Measurements from ENCODE around the gene KCNJ9.
A peak's percentile ranks its signal among the peaks of the same experiment; 100 is the strongest.

The KCNJ9 gene

GRCh38 chr1:160053548-160054365 lies 27.6 kb upstream of the KCNJ9 start:
- Histone ChIP-seq H3K27ac (ENCODE audit: insufficient read depth in 1 of 2, low read depth in 1 of 2, low read length in 2 of 2, poor library complexity in 1 of 2, severe bottlenecking in 2 of 2) (no peak overlapping the region), H3K4me3 (ENCODE audit: control insufficient read depth in 1 of 7, extremely low read depth in 1 of 7, insufficient read depth in 4 of 7, low read depth in 2 of 7, low read length in 6 of 7) (no peak overlapping the region), H3K9me3 (ENCODE audit: control extremely low read depth in 1 of 5, control insufficient read depth in 4 of 5, insufficient read depth in 2 of 5, low read depth in 1 of 5, low read length in 4 of 5) (no peaks in the 10 kb centered on the region), H3K4me1 (ENCODE audit: control extremely low read depth in 1 of 4, control insufficient read depth in 4 of 4, insufficient read depth in 4 of 4, low read length in 3 of 4) (no peaks in the 10 kb centered on the region), H3K27me3 (replicated peaks in 2 of 5; ENCODE audit: control insufficient read depth in 4 of 5, insufficient read depth in 5 of 5, low read length in 4 of 5) (peaks cover 0 to 15% (median 0%) of the 10 kb centered on the region in 5 experiments), H3K36me3 (ENCODE audit: control insufficient read depth in 4 of 4, insufficient read depth in 4 of 4, low read length in 3 of 4) (no peaks in the 10 kb centered on the region)
- no peak for DNase-seq
- CTCF ChIA-PET: interaction anchor here (0.7 to 5.0 kb wide), 5 partner anchors 10 to 47 kb away, joined by 3 to 32 read pairs (median 5); partner anchors contain the start of gene IGSF8
- POLR2A ChIA-PET: no interaction called here
- WGBS (ENCODE audit: insufficient coverage): 79% methylated on average over 5 of the region's 7 CpGs

GRCh38 chr1:160056648-160057169 lies 24.6 kb upstream of the KCNJ9 start:
- 70% methylated on average over 1 of the region's 1 CpG for WGBS (ENCODE audit: insufficient coverage)
- Histone ChIP-seq H3K27ac (ENCODE audit: insufficient read depth in 1 of 2, low read depth in 1 of 2, low read length in 2 of 2, poor library complexity in 1 of 2, severe bottlenecking in 2 of 2) (no peak overlapping the region), H3K27me3 (replicated peaks in 2 of 5; ENCODE audit: control insufficient read depth in 4 of 5, insufficient read depth in 5 of 5, low read length in 4 of 5) (peaks cover 0 to 16% (median 0%) of the 10 kb centered on the region in 5 experiments), H3K4me3 (ENCODE audit: control insufficient read depth in 1 of 7, extremely low read depth in 1 of 7, insufficient read depth in 4 of 7, low read depth in 2 of 7, low read length in 6 of 7) (no peak overlapping the region), H3K9me3 (ENCODE audit: control extremely low read depth in 1 of 5, control insufficient read depth in 4 of 5, insufficient read depth in 2 of 5, low read depth in 1 of 5, low read length in 4 of 5) (no peaks in the 10 kb centered on the region), H3K36me3 (ENCODE audit: control insufficient read depth in 4 of 4, insufficient read depth in 4 of 4, low read length in 3 of 4) (no peaks in the 10 kb centered on the region), H3K4me1 (ENCODE audit: control extremely low read depth in 1 of 4, control insufficient read depth in 4 of 4, insufficient read depth in 4 of 4, low read length in 3 of 4) (no peaks in the 10 kb centered on the region)
- DNase-seq: peak in 2 of 3 donors; percentile 12 to 23
- ChIA-PET CTCF (interaction anchor here (1.0 to 3.9 kb wide), 6 partner anchors 9 to 49 kb away, joined by 3 to 22 read pairs (median 4); no protein-coding TSS in a partner anchor), POLR2A (no interaction called here)

GRCh38 chr1:160058087-160058486 lies 23.3 kb upstream of the KCNJ9 start:
- H3K4me1 ChIP-seq (ENCODE audit: control extremely low read depth in 1 of 4, control insufficient read depth in 4 of 4, insufficient read depth in 4 of 4, low read length in 3 of 4): no peaks in the 10 kb centered on the region
- H3K9me3 ChIP-seq (ENCODE audit: control extremely low read depth in 1 of 5, control insufficient read depth in 4 of 5, insufficient read depth in 2 of 5, low read depth in 1 of 5, low read length in 4 of 5): no peaks in the 10 kb centered on the region
- ChIA-PET POLR2A (no interaction called here), CTCF (interaction anchor here (0.6 to 3.9 kb wide), 8 partner anchors 8 to 51 kb away, joined by 3 to 25 read pairs (median 4); no protein-coding TSS in a partner anchor)
- no peak for DNase-seq
- H3K4me3 ChIP-seq (ENCODE audit: control insufficient read depth in 1 of 7, extremely low read depth in 1 of 7, insufficient read depth in 4 of 7, low read depth in 2 of 7, low read length in 6 of 7): no peak overlapping the region
- H3K27me3 ChIP-seq (replicated peaks in 2 of 5; ENCODE audit: control insufficient read depth in 4 of 5, insufficient read depth in 5 of 5, low read length in 4 of 5): peaks cover 0 to 8% (median 0%) of the 10 kb centered on the region in 5 experiments
- no peaks in the 10 kb centered on the region for H3K36me3 ChIP-seq (ENCODE audit: control insufficient read depth in 4 of 4, insufficient read depth in 4 of 4, low read length in 3 of 4)
- WGBS (ENCODE audit: insufficient coverage): no CpG with 5 or more reads among the region's 2 CpGs
- no peak overlapping the region for H3K27ac ChIP-seq (ENCODE audit: insufficient read depth in 1 of 2, low read depth in 1 of 2, low read length in 2 of 2, poor library complexity in 1 of 2, severe bottlenecking in 2 of 2)

- Histone ChIP-seq H3K27me3 (replicated peaks in 2 of 5; ENCODE audit: control insufficient read depth in 4 of 5, insufficient read depth in 5 of 5, low read length in 4 of 5) (peaks cover 0 to 11% (median 0%) of the 10 kb centered on the region in 5 experiments), H3K9me3 (ENCODE audit: control extremely low read depth in 1 of 5, control insufficient read depth in 4 of 5, insufficient read depth in 2 of 5, low read depth in 1 of 5, low read length in 4 of 5) (no peaks in the 10 kb centered on the region), H3K27ac (ENCODE audit: insufficient read depth in 1 of 2, low read depth in 1 of 2, low read length in 2 of 2, poor library complexity in 1 of 2, severe bottlenecking in 2 of 2) (no peak overlapping the region), H3K36me3 (ENCODE audit: control insufficient read depth in 4 of 4, insufficient read depth in 4 of 4, low read length in 3 of 4) (no peaks in the 10 kb centered on the region), H3K4me1 (ENCODE audit: control extremely low read depth in 1 of 4, control insufficient read depth in 4 of 4, insufficient read depth in 4 of 4, low read length in 3 of 4) (no peaks in the 10 kb centered on the region), H3K4me3 (ENCODE audit: control insufficient read depth in 1 of 7, extremely low read depth in 1 of 7, insufficient read depth in 4 of 7, low read depth in 2 of 7, low read length in 6 of 7) (no peak overlapping the region)
- CTCF ChIA-PET: interaction anchor here (1.0 to 2.1 kb wide), 3 partner anchors 15 to 54 kb away, joined by 3 to 8 read pairs (median 5); no protein-coding TSS in a partner anchor
- POLR2A ChIA-PET: interaction anchor here (1.0 kb wide), 1 partner anchor 13 kb away, joined by 3 read pairs; no protein-coding TSS in a partner anchor
- DNase-seq: no peak
- WGBS (ENCODE audit: insufficient coverage): 96% methylated on average over 10 of the region's 15 CpGs
These were observed 19.7 kb upstream of the KCNJ9 start for GRCh38 chr1:160061369-160062229.

DNA sequence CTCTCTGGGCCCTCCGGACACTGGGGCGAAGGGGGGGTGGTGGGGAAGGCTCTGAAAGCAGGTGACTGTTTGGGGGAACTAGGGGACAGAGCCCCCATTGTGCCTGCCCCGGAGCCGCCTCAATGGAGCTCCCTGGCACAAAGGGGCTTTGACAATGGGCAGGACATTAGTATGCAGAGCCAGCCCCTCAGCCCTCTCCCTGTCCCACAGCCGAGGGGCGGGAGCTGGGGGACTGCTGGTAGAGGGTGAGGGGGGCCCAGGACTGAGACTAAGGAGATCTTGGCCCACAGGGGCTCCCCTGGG lies 19.2 kb upstream of the KCNJ9 start:
- H3K27me3 ChIP-seq (replicated peaks in 2 of 5; ENCODE audit: control insufficient read depth in 4 of 5, insufficient read depth in 5 of 5, low read length in 4 of 5): peaks cover 0 to 11% (median 2%) of the 10 kb centered on the region in 5 experiments
- 84% methylated on average over 5 of the region's 6 CpGs for WGBS (ENCODE audit: insufficient coverage)

GRCh38 chr1:160063176-160063575 lies 18.2 kb upstream of the KCNJ9 start:
- Histone ChIP-seq H3K9me3 (ENCODE audit: control extremely low read depth in 1 of 5, control insufficient read depth in 4 of 5, insufficient read depth in 2 of 5, low read depth in 1 of 5, low read length in 4 of 5) (no peaks in the 10 kb centered on the region), H3K36me3 (ENCODE audit: control insufficient read depth in 4 of 4, insufficient read depth in 4 of 4, low read length in 3 of 4) (no peaks in the 10 kb centered on the region), H3K4me3 (ENCODE audit: control insufficient read depth in 1 of 7, extremely low read depth in 1 of 7, insufficient read depth in 4 of 7, low read depth in 2 of 7, low read length in 6 of 7) (no peak overlapping the region), H3K27me3 (replicated peaks in 2 of 5; ENCODE audit: control insufficient read depth in 4 of 5, insufficient read depth in 5 of 5, low read length in 4 of 5) (peaks cover 0 to 11% (median 2%) of the 10 kb centered on the region in 5 experiments), H3K27ac (ENCODE audit: insufficient read depth in 1 of 2, low read depth in 1 of 2, low read length in 2 of 2, poor library complexity in 1 of 2, severe bottlenecking in 2 of 2) (no peak overlapping the region), H3K4me1 (ENCODE audit: control extremely low read depth in 1 of 4, control insufficient read depth in 4 of 4, insufficient read depth in 4 of 4, low read length in 3 of 4) (no peaks in the 10 kb centered on the region)
- CTCF ChIA-PET: interaction anchor here (0.7 to 2.9 kb wide), 6 partner anchors 9 to 42 kb away, joined by 3 to 18 read pairs (median 4); partner anchors contain the start of gene KCNJ9
- WGBS (ENCODE audit: insufficient coverage): 93% methylated on average over 4 of the region's 5 CpGs
- POLR2A ChIA-PET: no interaction called here
- DNase-seq: no peak

More for the DNA sequence above, 19.2 kb upstream of the KCNJ9 start:
- Histone ChIP-seq H3K9me3 (ENCODE audit: control extremely low read depth in 1 of 5, control insufficient read depth in 4 of 5, insufficient read depth in 2 of 5, low read depth in 1 of 5, low read length in 4 of 5) (no peaks in the 10 kb centered on the region), H3K4me1 (ENCODE audit: control extremely low read depth in 1 of 4, control insufficient read depth in 4 of 4, insufficient read depth in 4 of 4, low read length in 3 of 4) (no peaks in the 10 kb centered on the region), H3K4me3 (ENCODE audit: control insufficient read depth in 1 of 7, extremely low read depth in 1 of 7, insufficient read depth in 4 of 7, low read depth in 2 of 7, low read length in 6 of 7) (no peak overlapping the region), H3K27ac (ENCODE audit: insufficient read depth in 1 of 2, low read depth in 1 of 2, low read length in 2 of 2, poor library complexity in 1 of 2, severe bottlenecking in 2 of 2) (no peak overlapping the region), H3K36me3 (ENCODE audit: control insufficient read depth in 4 of 4, insufficient read depth in 4 of 4, low read length in 3 of 4) (no peaks in the 10 kb centered on the region)
- POLR2A ChIA-PET: no interaction called here
- CTCF ChIA-PET: interaction anchor here (2.9 kb wide), 1 partner anchor 17 kb away, joined by 18 read pairs; no protein-coding TSS in a partner anchor
- DNase-seq: no peak
